Loucy (cell line): ENCODE data around the gene SHROOM3.

Source experiments
- H2AFZ ChIP-seq: fragments of 200-600 bp; sonication (generic); 2 replicates; pipeline ENCODE4 v1.6.0; 2016; ENCODE audit warnings: antibody characterized with exemption, mild to moderate bottlenecking, low read length, moderate library complexity
- H3F3A ChIP-seq: fragments of 200-600 bp; 2 replicates; pipeline ENCODE4 v1.6.0; 2016; ENCODE audit warnings: antibody characterized with exemption, low read depth, mild to moderate bottlenecking
- H3K27me3 ChIP-seq: fragments of 200-600 bp; sonication (generic); 2 replicates; pipeline ENCODE4 v1.6.1; 2014; ENCODE audit warnings: low read length, mild to moderate bottlenecking; ENCODE audit not compliant: insufficient read depth, poor library complexity, severe bottlenecking
- H3K36me3 ChIP-seq: fragments of 200-600 bp; sonication (generic); 2 replicates; pipeline ENCODE4 v1.6.1; 2016; ENCODE audit warnings: low read length; ENCODE audit not compliant: insufficient read depth
- H3K4me1 ChIP-seq: fragments of 200-600 bp; sonication (generic); 2 replicates; pipeline ENCODE4 v1.5.1; 2014; ENCODE audit warnings: low read length, mild to moderate bottlenecking; ENCODE audit not compliant: insufficient read depth, poor library complexity, severe bottlenecking
- H3K4me2 ChIP-seq: fragments of 200-600 bp; sonication (generic); 2 replicates; pipeline ENCODE4 v1.6.0; 2014; ENCODE audit warnings: antibody characterized with exemption, low read length, low read depth, mild to moderate bottlenecking; ENCODE audit not compliant: poor library complexity, severe bottlenecking
- H3K4me3 ChIP-seq: fragments of 200-600 bp; sonication (generic); 2 replicates; pipeline ENCODE4 v1.5.1; 2014; ENCODE audit warnings: low read length, mild to moderate bottlenecking, mixed read lengths; ENCODE audit not compliant: poor library complexity, severe bottlenecking
- H3K79me2 ChIP-seq: fragments of 200-600 bp; sonication (generic); 2 replicates; pipeline ENCODE4 v1.6.1; 2014; ENCODE audit warnings: low read length; ENCODE audit not compliant: insufficient read depth
- H3K9ac ChIP-seq: fragments of 200-600 bp; sonication (generic); 2 replicates; pipeline ENCODE4 v1.6.0; 2014; ENCODE audit warnings: mild to moderate bottlenecking, low read depth, low read length, moderate library complexity; ENCODE audit not compliant: poor library complexity, severe bottlenecking
- H3K9me2 ChIP-seq: fragments of 200-600 bp; sonication (generic); replicated peaks from 2 replicates; pipeline ENCODE4 v1.6.1; 2016; ENCODE audit warnings: low read depth, low read length, mixed read lengths
- H3K9me3 ChIP-seq: fragments of 200-600 bp; sonication (generic); 2 replicates; pipeline ENCODE4 v1.6.1; 2014; ENCODE audit warnings: mild to moderate bottlenecking, antibody characterized with exemption, low read length, low read depth; ENCODE audit not compliant: insufficient read depth
- H4K20me1 ChIP-seq: fragments of 200-600 bp; sonication (generic); 2 replicates; pipeline ENCODE4 v1.6.0; 2014; ENCODE audit warnings: antibody characterized with exemption, low read length, mild to moderate bottlenecking; ENCODE audit not compliant: insufficient read depth, poor library complexity, severe bottlenecking
- EZH2phosphoT487 ChIP-seq: fragments of 200-600 bp; IDR thresholded peaks from 2 replicates; pipeline ENCODE4 v1.6.1; 2018; ENCODE audit warnings: antibody characterized with exemption, mild to moderate bottlenecking, moderate library complexity, borderline replicate concordance
- TF ChIP-seq, protein P1 (sequence below): fragments of 200-600 bp; sonication (generic); conservative IDR thresholded peaks from 2 replicates; pipeline ENCODE4 v1.5.1; 2014; ENCODE audit warnings: mild to moderate bottlenecking, antibody characterized with exemption, low read length

The SHROOM3 gene

GRCh38 chr4:76458297-76458696 lies 23.3 kb downstream of the SHROOM3 start:
- Histone ChIP-seq H3K9ac (no peak overlapping the region), H3K4me3 (no peak overlapping the region), H3K9me3 (no peaks in the 10 kb centered on the region), H3K4me2 (no peak overlapping the region), H2AFZ (no peak overlapping the region), H3K79me2 (no peaks in the 10 kb centered on the region), H3K27me3 (no peaks in the 10 kb centered on the region), H3K9me2 (no peaks in the 10 kb centered on the region), H3K36me3 (no peaks in the 10 kb centered on the region), H3F3A (no peaks in the 10 kb centered on the region), H3K4me1 (no peaks in the 10 kb centered on the region), H4K20me1 (no peaks in the 10 kb centered on the region)
- no peak for TF ChIP-seq EZH2phosphoT487
- TF ChIP-seq, protein P1, sequence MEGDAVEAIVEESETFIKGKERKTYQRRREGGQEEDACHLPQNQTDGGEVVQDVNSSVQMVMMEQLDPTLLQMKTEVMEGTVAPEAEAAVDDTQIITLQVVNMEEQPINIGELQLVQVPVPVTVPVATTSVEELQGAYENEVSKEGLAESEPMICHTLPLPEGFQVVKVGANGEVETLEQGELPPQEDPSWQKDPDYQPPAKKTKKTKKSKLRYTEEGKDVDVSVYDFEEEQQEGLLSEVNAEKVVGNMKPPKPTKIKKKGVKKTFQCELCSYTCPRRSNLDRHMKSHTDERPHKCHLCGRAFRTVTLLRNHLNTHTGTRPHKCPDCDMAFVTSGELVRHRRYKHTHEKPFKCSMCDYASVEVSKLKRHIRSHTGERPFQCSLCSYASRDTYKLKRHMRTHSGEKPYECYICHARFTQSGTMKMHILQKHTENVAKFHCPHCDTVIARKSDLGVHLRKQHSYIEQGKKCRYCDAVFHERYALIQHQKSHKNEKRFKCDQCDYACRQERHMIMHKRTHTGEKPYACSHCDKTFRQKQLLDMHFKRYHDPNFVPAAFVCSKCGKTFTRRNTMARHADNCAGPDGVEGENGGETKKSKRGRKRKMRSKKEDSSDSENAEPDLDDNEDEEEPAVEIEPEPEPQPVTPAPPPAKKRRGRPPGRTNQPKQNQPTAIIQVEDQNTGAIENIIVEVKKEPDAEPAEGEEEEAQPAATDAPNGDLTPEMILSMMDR, result no peak

GRCh38 chr4:76458825-76459224 lies 23.8 kb downstream of the SHROOM3 start:
- no peak overlapping the region for H3K9ac ChIP-seq
- H3K9me3 ChIP-seq, result 0 out of 2 replicates have a peak, but pooled peaks cover 4% of the 10 kb centered on the region
- H3K27me3 ChIP-seq, result no peaks in the 10 kb centered on the region
- no peaks in the 10 kb centered on the region for H3K79me2 ChIP-seq
- H4K20me1 ChIP-seq, result no peaks in the 10 kb centered on the region
- no peak overlapping the region for H3K4me3 ChIP-seq
- no peak overlapping the region for H2AFZ ChIP-seq
- H3K9me2 ChIP-seq, result no peaks in the 10 kb centered on the region
- H3K36me3 ChIP-seq, result no peaks in the 10 kb centered on the region
- no peaks in the 10 kb centered on the region for H3F3A ChIP-seq
- no peaks in the 10 kb centered on the region for H3K4me1 ChIP-seq
- H3K4me2 ChIP-seq, result no peak overlapping the region
- TF ChIP-seq, protein P1, result no peak

DNA sequence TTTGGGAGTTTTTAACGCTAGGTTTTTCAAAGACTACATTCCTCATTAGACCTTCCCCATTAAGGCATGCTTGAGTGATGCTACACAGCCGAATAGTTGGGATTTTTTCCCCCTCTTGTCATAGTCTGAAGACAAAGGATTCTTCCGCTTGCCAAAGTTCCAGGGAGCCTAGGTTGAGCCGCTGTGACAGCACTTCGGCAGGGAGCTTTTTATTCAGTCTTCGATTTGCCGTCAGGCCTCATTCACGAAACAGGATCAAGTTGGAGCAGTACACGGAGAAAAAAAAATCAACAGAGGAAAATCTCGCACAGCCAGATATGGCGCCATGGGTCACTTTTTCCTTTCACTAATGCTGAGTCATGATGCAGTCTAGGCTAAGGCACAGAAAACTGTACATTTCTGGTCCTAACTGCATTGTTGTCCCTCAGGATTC lies 24.3 kb downstream of the SHROOM3 start:
- Histone ChIP-seq H3K4me3 (no peak overlapping the region), H3K79me2 (no peaks in the 10 kb centered on the region), H3K9ac (no peak overlapping the region), H3K4me1 (no peaks in the 10 kb centered on the region), H3K4me2 (no peak overlapping the region), H2AFZ (no peak overlapping the region), H3K9me3 (peaks cover 6% of the 10 kb centered on the region; the same call in 1 of the 2 replicates), H3K27me3 (no peaks in the 10 kb centered on the region), H4K20me1 (no peaks in the 10 kb centered on the region), H3K9me2 (no peaks in the 10 kb centered on the region), H3K36me3 (no peaks in the 10 kb centered on the region), H3F3A (no peaks in the 10 kb centered on the region)
- no peak for TF ChIP-seq EZH2phosphoT487
- TF ChIP-seq, protein P1, result no peak
